Transverse colon (tissue), 4 donors: ENCODE results near the gene PLA2G5.

Experiments
- POLR2A ChIP-seq: fragments of 450-650 bp; IDR thresholded peaks from one replicate; pipeline ENCODE4 v1.6.1; 2016; ENCODE audit warnings: antibody characterized with exemption, mild to moderate bottlenecking, moderate library complexity
- POLR2AphosphoS5 ChIP-seq, 3 donors: sonication (generic); formaldehyde crosslinking; IDR thresholded peaks; one replicate each; pipeline ENCODE4 v1.6.1; 2016; ENCODE audit warnings: antibody characterized with exemption in 3 of 3
- TF ChIP-seq, protein P1 (sequence below), 5 experiments: fragments of 200-600 bp in 3 of 5; fragments of 450-650 bp in 2 of 5; sonication (generic) in 3 of 5; IDR thresholded peaks; 1 replicate in 2 of 5; 2 replicates in 3 of 5; pipeline ENCODE4 v1.5.1; 2016 to 2017; ENCODE audit warnings: antibody characterized with exemption in 5 of 5, inconsistent platforms in 3 of 5, mild to moderate bottlenecking in 2 of 5, moderate library complexity in 1 of 5

DNA sequence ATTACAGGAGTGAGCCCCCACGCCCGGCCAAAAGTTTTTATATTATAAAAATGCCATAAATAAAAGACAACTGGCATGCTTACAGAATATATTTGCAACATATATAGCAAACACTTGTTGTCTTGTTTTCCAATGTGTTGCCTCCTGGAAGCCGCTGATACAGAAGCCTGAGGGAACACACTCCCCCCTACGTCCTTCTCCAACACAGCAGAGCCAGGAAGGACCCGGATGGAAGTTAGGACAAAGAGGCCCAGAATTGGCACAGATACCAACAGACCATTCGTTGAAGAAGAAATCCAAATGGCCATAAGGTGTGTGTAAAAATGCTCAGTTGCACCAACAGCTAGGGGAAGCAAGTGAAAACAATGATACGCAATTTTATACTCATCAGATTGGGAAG lies 1.3 kb upstream of the PLA2G5 start:
- no peak for TF ChIP-seq POLR2AphosphoS5 (IDR thresholded peaks at IDR 0.05)
- TF ChIP-seq POLR2A, result no peak
- TF ChIP-seq, protein P1, sequence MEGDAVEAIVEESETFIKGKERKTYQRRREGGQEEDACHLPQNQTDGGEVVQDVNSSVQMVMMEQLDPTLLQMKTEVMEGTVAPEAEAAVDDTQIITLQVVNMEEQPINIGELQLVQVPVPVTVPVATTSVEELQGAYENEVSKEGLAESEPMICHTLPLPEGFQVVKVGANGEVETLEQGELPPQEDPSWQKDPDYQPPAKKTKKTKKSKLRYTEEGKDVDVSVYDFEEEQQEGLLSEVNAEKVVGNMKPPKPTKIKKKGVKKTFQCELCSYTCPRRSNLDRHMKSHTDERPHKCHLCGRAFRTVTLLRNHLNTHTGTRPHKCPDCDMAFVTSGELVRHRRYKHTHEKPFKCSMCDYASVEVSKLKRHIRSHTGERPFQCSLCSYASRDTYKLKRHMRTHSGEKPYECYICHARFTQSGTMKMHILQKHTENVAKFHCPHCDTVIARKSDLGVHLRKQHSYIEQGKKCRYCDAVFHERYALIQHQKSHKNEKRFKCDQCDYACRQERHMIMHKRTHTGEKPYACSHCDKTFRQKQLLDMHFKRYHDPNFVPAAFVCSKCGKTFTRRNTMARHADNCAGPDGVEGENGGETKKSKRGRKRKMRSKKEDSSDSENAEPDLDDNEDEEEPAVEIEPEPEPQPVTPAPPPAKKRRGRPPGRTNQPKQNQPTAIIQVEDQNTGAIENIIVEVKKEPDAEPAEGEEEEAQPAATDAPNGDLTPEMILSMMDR (IDR thresholded peaks at IDR 0.05), result no peak
